ENCODE data around the gene TOR1A.

TOR1A gene

GRCh38 chr9:129858167-129858962 lies 34.4 kb upstream of the TOR1A start:
- Histone ChIP-seq H3K4me1 (ENCODE audit: control insufficient read depth, low read length) (peaks cover 4% of the 10 kb centered on the region; the same call in 1 of the 2 replicates), H3K9me2 (replicated peaks; ENCODE audit: control insufficient read depth, low read length) (no peaks in the 10 kb centered on the region), H3K27ac (ENCODE audit: low read depth, low read length) (no peak overlapping the region), H3K4me2 (ENCODE audit: low read length) (no peak overlapping the region), H3K4me3 (ENCODE audit: low read length) (no peak overlapping the region), H3K9me3 (ENCODE audit: control insufficient read depth, insufficient read depth, low read length) (no peaks in the 10 kb centered on the region), H3K79me2 (ENCODE audit: control insufficient read depth, low read length) (no peaks in the 10 kb centered on the region), H3F3A (ENCODE audit: control insufficient read depth, insufficient read depth) (no peaks in the 10 kb centered on the region), H3K27me3 (ENCODE audit: control insufficient read depth, low read length) (no peaks in the 10 kb centered on the region), H3K36me3 (ENCODE audit: control insufficient read depth, low read length) (peaks cover 12% of the 10 kb centered on the region), H4K20me1 (ENCODE audit: control insufficient read depth, insufficient read depth, low read depth, low read length) (no peaks in the 10 kb centered on the region)
- TF ChIP-seq CTCF (IDR thresholded peaks at IDR 0.05; ENCODE audit: low read depth, low read length, poor library complexity, severe bottlenecking) (no peak), EZH2phosphoT487 (IDR thresholded peaks at IDR 0.05; ENCODE audit: borderline replicate concordance, low read length) (no peak)

GRCh38 chr9:129857207-129857606 lies 33.3 kb upstream of the TOR1A start:
- Histone ChIP-seq H4K20me1 (ENCODE audit: control insufficient read depth, insufficient read depth, low read depth, low read length) (no peaks in the 10 kb centered on the region), H3K4me2 (ENCODE audit: low read length) (no peak overlapping the region), H3K27ac (ENCODE audit: low read depth, low read length) (no peak overlapping the region), H3K79me2 (ENCODE audit: control insufficient read depth, low read length) (no peaks in the 10 kb centered on the region), H3K36me3 (ENCODE audit: control insufficient read depth, low read length) (peaks cover 17% of the 10 kb centered on the region), H3K9me3 (ENCODE audit: control insufficient read depth, insufficient read depth, low read length) (no peaks in the 10 kb centered on the region), H3K9me2 (replicated peaks; ENCODE audit: control insufficient read depth, low read length) (no peaks in the 10 kb centered on the region), H3K4me3 (ENCODE audit: low read length) (no peak overlapping the region), H3K27me3 (ENCODE audit: control insufficient read depth, low read length) (no peaks in the 10 kb centered on the region), H3K4me1 (ENCODE audit: control insufficient read depth, low read length) (no peaks in the 10 kb centered on the region), H3F3A (ENCODE audit: control insufficient read depth, insufficient read depth) (no peaks in the 10 kb centered on the region)
- TF ChIP-seq CTCF (IDR thresholded peaks at IDR 0.05; ENCODE audit: low read depth, low read length, poor library complexity, severe bottlenecking) (no peak), EZH2phosphoT487 (IDR thresholded peaks at IDR 0.05; ENCODE audit: borderline replicate concordance, low read length) (no peak)

- no peaks in the 10 kb centered on the region for H3K9me3 ChIP-seq (ENCODE audit: control insufficient read depth, insufficient read depth, low read length)
- H3K4me1 ChIP-seq (ENCODE audit: control insufficient read depth, low read length) = no peaks in the 10 kb centered on the region
- H3F3A ChIP-seq (ENCODE audit: control insufficient read depth, insufficient read depth) = no peaks in the 10 kb centered on the region
- H4K20me1 ChIP-seq (ENCODE audit: control insufficient read depth, insufficient read depth, low read depth, low read length) = no peaks in the 10 kb centered on the region
- no peaks in the 10 kb centered on the region for H3K27me3 ChIP-seq (ENCODE audit: control insufficient read depth, low read length)
- no peak for TF ChIP-seq EZH2phosphoT487 (IDR thresholded peaks at IDR 0.05; ENCODE audit: borderline replicate concordance, low read length)
- no peak for TF ChIP-seq CTCF (IDR thresholded peaks at IDR 0.05; ENCODE audit: low read depth, low read length, poor library complexity, severe bottlenecking)
- no peak overlapping the region for H3K27ac ChIP-seq (ENCODE audit: low read depth, low read length)
- no peak overlapping the region for H3K4me2 ChIP-seq (ENCODE audit: low read length)
- no peaks in the 10 kb centered on the region for H3K9me2 ChIP-seq (replicated peaks; ENCODE audit: control insufficient read depth, low read length)
- H3K4me3 ChIP-seq (ENCODE audit: low read length) = no peak overlapping the region
- no peaks in the 10 kb centered on the region for H3K79me2 ChIP-seq (ENCODE audit: control insufficient read depth, low read length)
- H3K36me3 ChIP-seq (ENCODE audit: control insufficient read depth, low read length) = peaks cover 11% of the 10 kb centered on the region
These were observed 30.7 kb upstream of the TOR1A start for GRCh38 chr9:129854588-129855110.
